ENCODE measurements around the gene LDB2. TPM values are rescaled to one million over a fixed set of nuclear protein-coding genes. Genes with fewer than 3 reads are reported as not detected.

Gene LDB2
- total RNA-seq, 2 experiments from 2014 or later = not detected

- no peak overlapping the region for H3K4me2 ChIP-seq (ENCODE audit: low read length)
- intact Hi-C loops (cut with micrococcal nuclease; ENCODE audit: unreplicated experiment) = no loop called here
- no peak overlapping the region for H3K27ac ChIP-seq (ENCODE audit: low read depth, low read length, poor library complexity, severe bottlenecking)
- no peaks in the 10 kb centered on the region for H3K79me2 ChIP-seq (ENCODE audit: insufficient read depth, low read depth, low read length)
- no peak for TF ChIP-seq EZH2phosphoT487 (IDR thresholded peaks at IDR 0.05; ENCODE audit: borderline replicate concordance, low read depth, low read length)
- TF ChIP-seq, protein P1, sequence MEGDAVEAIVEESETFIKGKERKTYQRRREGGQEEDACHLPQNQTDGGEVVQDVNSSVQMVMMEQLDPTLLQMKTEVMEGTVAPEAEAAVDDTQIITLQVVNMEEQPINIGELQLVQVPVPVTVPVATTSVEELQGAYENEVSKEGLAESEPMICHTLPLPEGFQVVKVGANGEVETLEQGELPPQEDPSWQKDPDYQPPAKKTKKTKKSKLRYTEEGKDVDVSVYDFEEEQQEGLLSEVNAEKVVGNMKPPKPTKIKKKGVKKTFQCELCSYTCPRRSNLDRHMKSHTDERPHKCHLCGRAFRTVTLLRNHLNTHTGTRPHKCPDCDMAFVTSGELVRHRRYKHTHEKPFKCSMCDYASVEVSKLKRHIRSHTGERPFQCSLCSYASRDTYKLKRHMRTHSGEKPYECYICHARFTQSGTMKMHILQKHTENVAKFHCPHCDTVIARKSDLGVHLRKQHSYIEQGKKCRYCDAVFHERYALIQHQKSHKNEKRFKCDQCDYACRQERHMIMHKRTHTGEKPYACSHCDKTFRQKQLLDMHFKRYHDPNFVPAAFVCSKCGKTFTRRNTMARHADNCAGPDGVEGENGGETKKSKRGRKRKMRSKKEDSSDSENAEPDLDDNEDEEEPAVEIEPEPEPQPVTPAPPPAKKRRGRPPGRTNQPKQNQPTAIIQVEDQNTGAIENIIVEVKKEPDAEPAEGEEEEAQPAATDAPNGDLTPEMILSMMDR (conservative IDR thresholded peaks at IDR 0.05; ENCODE audit: low read length) = no peak
- no peaks in the 10 kb centered on the region for H4K20me1 ChIP-seq (ENCODE audit: insufficient read depth, low read length)
- no peaks in the 10 kb centered on the region for H3K9me3 ChIP-seq (ENCODE audit: low read length)
- CTCF ChIA-PET (ENCODE audit: unreplicated experiment) = no interaction called here
- H3K36me3 ChIP-seq (ENCODE audit: insufficient read depth, low read length) = no peaks in the 10 kb centered on the region
- DNase-seq (ENCODE audit: low spot score) = no peak
- BruUV-seq (replicated peaks) = no TSS peak
- no peaks in the 10 kb centered on the region for H3K9me2 ChIP-seq (ENCODE audit: insufficient read depth, low read length)
- no peaks in the 10 kb centered on the region for H3K4me1 ChIP-seq (ENCODE audit: insufficient read depth, low read length, poor library complexity, severe bottlenecking)
- no peak overlapping the region for H2AFZ ChIP-seq (ENCODE audit: low read length)
- no peak overlapping the region for H3K4me3 ChIP-seq (ENCODE audit: low read depth, low read length, poor library complexity, severe bottlenecking)
- POLR2A ChIA-PET = interaction anchor here (1.0 to 1.2 kb wide), 3 partner anchors 13 to 18 kb away, joined by 3 to 4 read pairs (median 4); no protein-coding TSS in a partner anchor
Measured at GRCh38 chr4:16728849-16729248, 169.6 kb downstream of the LDB2 start.

DNA sequence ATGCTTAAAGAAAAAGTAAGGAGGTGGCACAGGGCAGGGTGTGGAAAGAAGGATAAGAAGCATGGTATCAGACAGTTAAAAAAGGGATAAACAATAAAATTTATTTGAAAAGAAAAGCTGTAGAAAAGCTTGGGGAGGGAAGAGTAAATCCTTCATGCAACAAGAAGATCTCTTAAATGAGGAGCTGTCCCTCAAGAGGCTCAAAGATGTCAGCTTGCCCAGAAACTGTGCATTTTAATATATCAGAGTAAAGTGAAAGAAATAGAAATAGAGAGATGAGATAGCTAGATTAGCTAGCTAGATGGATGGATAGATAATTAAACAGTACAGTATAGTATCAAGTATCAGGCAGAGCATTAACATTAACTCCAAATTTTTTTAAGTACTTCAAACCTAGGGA lies 170.3 kb downstream of the LDB2 start:
- Histone ChIP-seq H3K4me3 (ENCODE audit: low read depth, low read length, poor library complexity, severe bottlenecking) (no peak overlapping the region), H3K79me2 (ENCODE audit: insufficient read depth, low read depth, low read length) (no peaks in the 10 kb centered on the region), H3K4me1 (ENCODE audit: insufficient read depth, low read length, poor library complexity, severe bottlenecking) (no peaks in the 10 kb centered on the region), H4K20me1 (ENCODE audit: insufficient read depth, low read length) (no peaks in the 10 kb centered on the region), H3K4me2 (ENCODE audit: low read length) (no peak overlapping the region), H3K9me2 (ENCODE audit: insufficient read depth, low read length) (no peaks in the 10 kb centered on the region), H3K27ac (ENCODE audit: low read depth, low read length, poor library complexity, severe bottlenecking) (no peak overlapping the region), H3K9me3 (ENCODE audit: low read length) (no peaks in the 10 kb centered on the region), H2AFZ (ENCODE audit: low read length) (no peak overlapping the region), H3K36me3 (ENCODE audit: insufficient read depth, low read length) (no peaks in the 10 kb centered on the region)
- no peak for DNase-seq (ENCODE audit: low spot score)
- ChIA-PET POLR2A (interaction anchor here (0.6 to 1.2 kb wide), 2 partner anchors 8 to 14 kb away, joined by 3 to 4 read pairs; no protein-coding TSS in a partner anchor), CTCF (ENCODE audit: unreplicated experiment) (no interaction called here)
- intact Hi-C loops (cut with micrococcal nuclease; ENCODE audit: unreplicated experiment) = no loop called here
- no peak for TF ChIP-seq EZH2phosphoT487 (IDR thresholded peaks at IDR 0.05; ENCODE audit: borderline replicate concordance, low read depth, low read length)
- TF ChIP-seq, protein P1 (conservative IDR thresholded peaks at IDR 0.05; ENCODE audit: low read length) = no peak
- no TSS peak for BruUV-seq (replicated peaks)

GRCh38 chr4:16727218-16727617 lies 171.2 kb downstream of the LDB2 start:
- Histone ChIP-seq H2AFZ (ENCODE audit: low read length) (no peak overlapping the region), H4K20me1 (ENCODE audit: insufficient read depth, low read length) (no peaks in the 10 kb centered on the region), H3K9me3 (ENCODE audit: low read length) (no peaks in the 10 kb centered on the region), H3K9me2 (ENCODE audit: insufficient read depth, low read length) (no peaks in the 10 kb centered on the region), H3K4me2 (ENCODE audit: low read length) (no peak overlapping the region), H3K36me3 (ENCODE audit: insufficient read depth, low read length) (no peaks in the 10 kb centered on the region), H3K79me2 (ENCODE audit: insufficient read depth, low read depth, low read length) (no peaks in the 10 kb centered on the region), H3K27ac (ENCODE audit: low read depth, low read length, poor library complexity, severe bottlenecking) (no peak overlapping the region), H3K4me3 (ENCODE audit: low read depth, low read length, poor library complexity, severe bottlenecking) (no peak overlapping the region), H3K4me1 (ENCODE audit: insufficient read depth, low read length, poor library complexity, severe bottlenecking) (no peaks in the 10 kb centered on the region)
- TF ChIP-seq, protein P1 (conservative IDR thresholded peaks at IDR 0.05; ENCODE audit: low read length) = no peak
- no peak for TF ChIP-seq EZH2phosphoT487 (IDR thresholded peaks at IDR 0.05; ENCODE audit: borderline replicate concordance, low read depth, low read length)
- DNase-seq (ENCODE audit: low spot score) = no peak
- ChIA-PET POLR2A (no interaction called here), CTCF (ENCODE audit: unreplicated experiment) (no interaction called here)
- intact Hi-C loops (cut with micrococcal nuclease; ENCODE audit: unreplicated experiment) = no loop called here
- no TSS peak for BruUV-seq (replicated peaks)
